Measurements from ENCODE around the gene SH2D2A. TPM values are rescaled to one million over a fixed set of nuclear protein-coding genes. Genes with fewer than 3 reads are reported as not detected.

SH2D2A gene
- total RNA-seq (2012; rRNA removed) (0.28 TPM in 1 of 2 replicates, not detected in the other), polyA plus RNA-seq (2012; rRNA removed) (0.23 TPM in 1 of 2 replicates, not detected in the other), Bru-seq, nascent RNA (not detected), BruChase-seq, experiment 1, labeled RNA remaining after a 6-hour chase (not detected), BruChase-seq, experiment 2, labeled RNA remaining after a 2-hour chase (percentile 7 among the genes with signal in this experiment)
- 0.14 TPM in 1 of 2 replicates, not detected in the other for polyA plus RNA-seq (2012; cell fraction: cytosol; rRNA removed)
- polyA plus RNA-seq (2012; cell fraction: nucleus; rRNA removed; ENCODE audit: low replicate concordance) = 0.45 and 1.4 TPM in 2 replicates
- long read RNA-seq = 0 reads

DNA sequence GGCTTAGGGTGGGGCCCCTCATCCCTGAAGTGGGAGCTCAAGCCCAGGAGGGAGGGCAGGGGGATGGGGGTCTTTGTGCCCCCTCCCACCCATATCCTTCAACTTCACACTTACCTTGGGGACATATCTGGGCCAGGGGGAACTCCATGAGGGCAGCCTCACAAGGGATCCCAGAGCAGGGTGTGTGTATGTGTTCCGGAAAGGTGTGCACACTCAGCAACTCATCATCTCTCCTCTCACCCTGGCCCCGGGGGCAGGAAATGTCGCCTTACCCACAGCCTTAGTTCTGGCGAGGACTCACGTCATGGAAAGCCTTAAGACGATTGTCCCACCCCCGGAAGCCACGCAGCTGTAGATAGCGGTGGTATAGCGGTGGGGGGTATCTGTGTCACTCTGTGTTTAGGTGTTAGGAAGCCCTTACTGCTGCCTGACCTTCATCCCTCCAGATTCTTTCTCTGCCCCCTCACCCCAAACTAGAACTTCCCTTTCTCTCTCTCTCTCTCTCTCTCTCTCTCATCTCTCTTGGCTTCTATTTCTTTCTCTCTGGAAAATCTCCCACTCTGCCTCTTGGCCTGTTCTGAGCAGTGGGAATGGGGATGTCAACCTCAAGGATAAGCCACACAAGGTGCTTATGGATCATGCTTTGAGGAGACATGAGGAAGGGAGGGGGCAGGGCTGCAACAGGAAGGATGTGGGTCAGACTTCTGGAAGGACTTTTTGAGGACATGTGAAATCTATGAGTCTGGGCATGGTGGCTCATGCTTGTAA is at the start of gene SH2D2A:
Gene SH2D2A (minus strand): TSS at position 288 of the 768 bp plus-strand sequence. CDS start 140 bp downstream, at position 148.
- CTCF ChIA-PET = no interaction called here
- no peak for TF ChIP-seq MAZ (IDR thresholded peaks at IDR 0.05; ENCODE audit: borderline replicate concordance, low read depth, low read length)
- TF ChIP-seq RFX5 (IDR thresholded peaks at IDR 0.05; ENCODE audit: low read depth, low read length) = no peak
- no peak for TF ChIP-seq FOS (IDR thresholded peaks at IDR 0.05; ENCODE audit: low read depth, low read length)
- TF ChIP-seq POLR2A (IDR thresholded peaks at IDR 0.05; ENCODE audit: low read depth, low read length) = no peak
- no peak for TF ChIP-seq MAFK (IDR thresholded peaks at IDR 0.05; ENCODE audit: low read depth, low read length)
- TF ChIP-seq, protein P1, sequence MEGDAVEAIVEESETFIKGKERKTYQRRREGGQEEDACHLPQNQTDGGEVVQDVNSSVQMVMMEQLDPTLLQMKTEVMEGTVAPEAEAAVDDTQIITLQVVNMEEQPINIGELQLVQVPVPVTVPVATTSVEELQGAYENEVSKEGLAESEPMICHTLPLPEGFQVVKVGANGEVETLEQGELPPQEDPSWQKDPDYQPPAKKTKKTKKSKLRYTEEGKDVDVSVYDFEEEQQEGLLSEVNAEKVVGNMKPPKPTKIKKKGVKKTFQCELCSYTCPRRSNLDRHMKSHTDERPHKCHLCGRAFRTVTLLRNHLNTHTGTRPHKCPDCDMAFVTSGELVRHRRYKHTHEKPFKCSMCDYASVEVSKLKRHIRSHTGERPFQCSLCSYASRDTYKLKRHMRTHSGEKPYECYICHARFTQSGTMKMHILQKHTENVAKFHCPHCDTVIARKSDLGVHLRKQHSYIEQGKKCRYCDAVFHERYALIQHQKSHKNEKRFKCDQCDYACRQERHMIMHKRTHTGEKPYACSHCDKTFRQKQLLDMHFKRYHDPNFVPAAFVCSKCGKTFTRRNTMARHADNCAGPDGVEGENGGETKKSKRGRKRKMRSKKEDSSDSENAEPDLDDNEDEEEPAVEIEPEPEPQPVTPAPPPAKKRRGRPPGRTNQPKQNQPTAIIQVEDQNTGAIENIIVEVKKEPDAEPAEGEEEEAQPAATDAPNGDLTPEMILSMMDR (conservative IDR thresholded peaks at IDR 0.05; ENCODE audit: low read depth, low read length) = no peak
- TF ChIP-seq NFE2L2 (IDR thresholded peaks at IDR 0.05; ENCODE audit: low read depth, low read length) = no peak
- TF ChIP-seq SMC3 (IDR thresholded peaks at IDR 0.05; ENCODE audit: low read depth, low read length) = no peak
- no peak for TF ChIP-seq CHD1 (IDR thresholded peaks at IDR 0.05; ENCODE audit: low read depth, low read length)
- TF ChIP-seq ELK1 (IDR thresholded peaks at IDR 0.05; ENCODE audit: borderline replicate concordance, low read depth, low read length) = no peak
- TF ChIP-seq BHLHE40 (IDR thresholded peaks at IDR 0.05; ENCODE audit: low read depth, low read length) = no peak
- TF ChIP-seq RCOR1 (IDR thresholded peaks at IDR 0.05; ENCODE audit: insufficient replicate concordance, low read length) = no peak
- no peak for TF ChIP-seq MXI1 (IDR thresholded peaks at IDR 0.05; ENCODE audit: borderline replicate concordance, low read depth, low read length)
- no peak for TF ChIP-seq RAD21 (IDR thresholded peaks at IDR 0.05; ENCODE audit: low read length)
- TF ChIP-seq CEBPB (IDR thresholded peaks at IDR 0.05; ENCODE audit: low read depth, low read length) = no peak

More for the DNA sequence above, at the start of gene SH2D2A:
- in situ Hi-C loops (cut with MboI; ENCODE audit: low sequenced_read_pairs) (no loop called here), dilution Hi-C loops (cut with HindIII; ENCODE audit: low sequenced_read_pairs, unreplicated experiment) (no loop called here), intact Hi-C loops (cut with micrococcal nuclease) (no loop called here)
- Histone ChIP-seq H4K91ac (ENCODE audit: insufficient read depth, low read depth, low read length) (no peak within 1 kb of the TSS), H3K23ac (ENCODE audit: low read depth, low read length) (no peak within 1 kb of the TSS), H2AK5ac (ENCODE audit: low read depth, low read length) (peak within 1 kb of the TSS; percentile 12; the same call in 1 of the 2 replicates), H3K4me3 (ENCODE audit: insufficient read depth, low read depth, low read length) (no peak within 1 kb of the TSS), H3K4ac (ENCODE audit: low read depth, low read length) (no peak within 1 kb of the TSS), H3K9me1 (ENCODE audit: insufficient read depth, low read length) (no peaks in the 10 kb centered on the region; the same call in 1 of the 2 replicates), H2BK5ac (ENCODE audit: low read depth, low read length, poor library complexity, severe bottlenecking) (no peak within 1 kb of the TSS), H2BK20ac (ENCODE audit: low read depth, low read length) (no peak within 1 kb of the TSS), H4K20me1 (ENCODE audit: insufficient read depth, low read length) (no peaks in the 10 kb centered on the region; the same call in 1 of the 2 replicates), H3K4me1 (ENCODE audit: control insufficient read depth, insufficient read depth, low read length) (peaks cover 14% of the 10 kb centered on the region), H3K9ac (ENCODE audit: low read depth, low read length) (no peak within 1 kb of the TSS), H3K4me2 (ENCODE audit: low read depth, low read length) (no peak within 1 kb of the TSS), H2BK15ac (ENCODE audit: low read depth, low read length) (no peak within 1 kb of the TSS), H3K14ac (replicated peaks; ENCODE audit: low read depth, low read length) (no peak within 1 kb of the TSS), H3K36me3 (ENCODE audit: control insufficient read depth, insufficient read depth, low read length) (no peaks in the 10 kb centered on the region), H3K79me1 (ENCODE audit: low read depth in 1 of 2, low read length in 2 of 2) (no peaks in the 10 kb centered on the region), H4K5ac (ENCODE audit: low read depth, low read length) (no peak within 1 kb of the TSS), H4K8ac (ENCODE audit: low read depth in 2 of 2, low read length in 2 of 2) (no peak within 1 kb of the TSS; a peak in 1 of 4 replicates), H2AFZ (replicated peaks; ENCODE audit: low read length, poor library complexity) (peak within 1 kb of the TSS; percentile 78), H3K18ac (ENCODE audit: low read depth, low read length) (no peak within 1 kb of the TSS), H3K27me3 (ENCODE audit: control insufficient read depth, insufficient read depth, low read length) (peaks cover 28% of the 10 kb centered on the region), H3K56ac (ENCODE audit: extremely low read depth, insufficient read depth, low read length) (no peak within 1 kb of the TSS), H2BK120ac (ENCODE audit: low read depth, low read length) (no peak within 1 kb of the TSS), H3K27ac (ENCODE audit: insufficient read depth, low read length) (no peak within 1 kb of the TSS), H3K9me3 (ENCODE audit: control insufficient read depth, insufficient read depth, low read length) (0 out of 2 replicates have a peak, but pooled peaks cover 2% of the 10 kb centered on the region), H2AK9ac (replicated peaks; ENCODE audit: low read depth, low read length, poor library complexity) (peak within 1 kb of the TSS; percentile 48)
- no TSS peak for BruUV-seq (replicated peaks)
- ATAC-seq (ENCODE audit: low read depth) = no peak
- peak; percentile 41 for DNase-seq
- POLR2A ChIA-PET (ENCODE audit: unreplicated experiment) = no interaction called here
- WGBS, 2 experiments (ENCODE audit: extremely low coverage in 2 of 2, insufficient read length in 1 of 2) = no CpG with 5 or more reads among the region's 10 CpGs
